Stimulated activated CD4-positive, alpha-beta T cell treated with anti-CD3 and anti-CD28 coated beads, Interleukin-15, amount 100 ng/mL, for 1 hour (primary cell): Measurements from ENCODE around the gene UNCX.
"Not testable (repeated sequence)": the region's sequence is repeated elsewhere in the genome, so short reads cannot be mapped to it uniquely, and the experiment has no call there.

Experiments
- DNase-seq, 2 donors: peaks; one replicate each; pipeline ENCODE4 v3.0.0-alpha.2; 2020; ENCODE audit warnings: low read depth in 1 of 2, low spot score in 1 of 2

UNCX gene

DNA sequence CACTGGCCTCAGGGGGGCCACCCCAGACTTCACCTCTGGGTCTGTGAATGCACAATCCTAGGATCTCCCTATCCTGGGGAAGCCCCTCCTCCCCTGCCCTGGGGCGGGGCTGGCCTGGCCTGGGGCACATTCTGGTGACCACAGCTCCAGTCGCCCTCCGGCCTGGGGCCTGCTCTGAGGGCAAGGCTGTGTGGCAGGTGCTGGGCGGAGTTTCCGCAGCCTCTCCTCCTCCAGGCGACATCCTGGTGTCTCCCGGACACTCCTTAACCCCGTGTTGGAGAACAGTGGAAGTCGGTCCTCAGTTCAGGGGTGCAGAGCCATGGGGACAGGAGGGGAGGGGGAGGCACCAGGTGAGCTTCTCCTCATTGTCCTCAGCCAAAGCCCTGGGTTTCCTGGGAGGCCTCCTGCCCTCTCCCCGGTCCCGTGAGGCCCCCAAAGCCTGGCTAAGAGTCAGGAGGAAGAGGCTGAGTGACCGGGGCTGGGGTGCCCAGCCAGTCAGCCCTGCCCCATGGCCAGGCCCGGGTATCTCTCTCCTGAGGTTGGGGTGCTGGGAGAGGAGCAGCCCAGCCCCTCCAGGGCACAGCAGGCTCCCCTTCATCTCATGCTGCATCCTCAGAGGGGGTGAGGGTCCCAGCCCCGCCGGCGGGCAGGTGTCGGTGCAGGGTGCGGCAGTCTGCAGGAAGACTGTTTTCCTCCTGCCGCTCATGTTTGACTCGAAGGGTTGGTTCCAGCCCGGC is 22.6 kb downstream of the UNCX start:
- no peak for DNase-seq

DNA sequence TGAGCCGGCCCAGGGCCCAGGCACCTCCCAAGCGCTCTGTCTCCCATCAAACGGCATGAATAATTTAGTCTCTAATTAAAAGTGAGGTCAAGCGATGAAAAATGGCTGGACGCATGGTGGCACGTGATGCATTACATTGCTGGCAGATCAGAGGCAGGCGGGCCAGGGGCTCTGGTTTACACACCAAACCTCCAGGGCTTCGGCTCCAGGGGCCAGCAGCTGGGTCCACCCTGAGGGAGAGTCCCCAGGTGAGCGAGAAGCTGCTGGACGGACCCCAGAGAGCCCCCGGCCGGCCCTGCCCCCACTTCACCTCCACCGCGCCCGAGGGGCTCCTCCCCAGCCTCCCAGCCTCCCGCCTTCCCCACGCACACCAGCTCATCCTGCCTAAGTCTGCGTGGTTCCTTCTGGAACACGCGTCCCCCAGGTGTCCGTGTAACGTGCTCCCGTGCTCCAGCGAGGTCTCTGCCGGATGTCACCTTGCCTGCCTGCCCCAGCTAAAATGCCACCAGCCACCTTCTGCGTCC is 23.2 kb downstream of the UNCX start:
- no peak for DNase-seq

- DNase-seq: no peak
Observed at GRCh38 chr7:1256621-1257020, 23.9 kb downstream of the UNCX start.

- DNase-seq: no peak
Observed at GRCh38 chr7:1257221-1257620, 24.5 kb downstream of the UNCX start.

- no peak for DNase-seq
Observed at GRCh38 chr7:1257863-1258262, 25.2 kb downstream of the UNCX start.

DNA sequence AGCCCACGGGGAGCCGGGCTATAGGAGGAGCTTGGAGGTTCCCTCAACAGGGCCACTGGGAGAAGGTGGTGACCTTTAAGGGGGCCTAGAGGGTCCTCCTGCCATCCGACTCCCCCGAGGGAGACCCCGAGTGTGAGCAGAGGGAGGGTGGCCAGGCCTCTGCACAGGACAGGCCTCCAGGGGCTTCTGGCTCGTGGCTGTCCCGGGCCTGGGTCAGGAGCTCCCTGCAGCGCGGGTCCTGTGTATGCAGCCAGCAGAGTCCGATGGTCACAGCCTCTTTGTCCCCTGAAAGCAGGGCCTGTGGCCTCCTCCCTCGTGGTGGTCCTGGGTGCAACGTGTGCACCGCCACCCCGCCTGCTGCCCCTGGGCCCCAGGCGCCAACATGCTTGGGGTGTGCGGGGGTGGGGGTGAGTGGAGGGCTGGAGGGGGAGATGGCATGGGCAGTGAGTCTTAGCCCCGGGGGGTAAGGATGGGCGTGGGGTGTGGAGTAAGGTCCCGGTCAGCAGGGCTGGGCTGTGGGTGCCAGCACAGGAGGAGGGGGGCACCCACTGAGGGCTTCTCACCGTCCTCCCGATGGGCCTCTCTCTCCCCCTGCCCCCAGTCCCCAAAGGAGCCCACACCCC is 27.1 kb downstream of the UNCX start:
- no peak for DNase-seq

DNA sequence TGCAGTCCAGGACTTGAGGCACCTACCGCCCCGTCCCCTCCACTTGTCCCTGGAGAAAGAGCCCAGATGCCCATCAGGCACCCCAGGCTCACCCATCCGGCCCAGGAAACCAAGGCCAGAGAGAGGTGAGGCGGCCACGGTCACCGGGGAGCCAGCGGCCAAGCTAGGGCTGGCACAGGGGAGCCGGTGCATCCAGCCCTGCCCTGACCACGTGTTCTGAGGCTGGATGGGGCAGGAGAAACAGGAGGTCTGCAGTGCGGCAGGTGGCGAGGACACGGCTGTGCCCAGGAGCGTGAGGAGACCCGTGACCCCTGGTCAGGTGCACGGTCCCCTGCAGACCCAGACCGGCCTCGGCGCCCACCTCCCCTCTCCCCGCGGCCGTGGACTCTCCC is 27.6 kb downstream of the UNCX start:
- DNase-seq: no peak

GRCh38 chr7:1261036-1261435 is 28.4 kb downstream of the UNCX start:
- not testable (repeated sequence) for DNase-seq

- no peak for DNase-seq
Observed at GRCh38 chr7:1262441-1262840, 29.8 kb downstream of the UNCX start.

DNA sequence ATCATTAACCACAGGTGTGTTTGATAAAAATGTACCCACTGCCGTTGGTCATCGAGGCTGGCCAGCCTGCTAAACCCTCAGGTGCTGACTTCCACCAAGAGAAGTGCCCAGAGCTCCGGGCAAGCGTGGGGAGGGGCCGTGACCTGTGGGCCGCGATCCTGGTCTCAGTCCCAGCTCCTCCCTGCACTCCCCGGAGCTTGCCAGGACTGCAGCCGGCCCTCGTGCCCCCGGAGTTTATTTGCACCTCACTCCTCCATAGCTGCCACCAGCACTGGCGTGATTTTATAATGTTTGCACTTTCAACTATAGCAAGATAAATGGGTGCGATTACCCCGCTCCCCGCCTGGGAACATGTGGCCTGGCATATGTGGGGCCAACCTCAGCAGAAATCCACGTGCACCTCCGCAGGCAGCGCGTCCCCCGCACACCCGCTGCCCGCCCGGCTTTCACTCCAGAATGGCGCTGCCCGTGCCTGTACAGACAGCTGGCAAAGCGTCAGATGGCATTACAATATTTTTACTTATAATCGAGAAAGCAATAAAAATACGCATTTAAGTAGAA is 30.8 kb downstream of the UNCX start:
- DNase-seq: no peak

GRCh38 chr7:1264345-1265280 is 31.9 kb downstream of the UNCX start:
- DNase-seq: no peak

DNA sequence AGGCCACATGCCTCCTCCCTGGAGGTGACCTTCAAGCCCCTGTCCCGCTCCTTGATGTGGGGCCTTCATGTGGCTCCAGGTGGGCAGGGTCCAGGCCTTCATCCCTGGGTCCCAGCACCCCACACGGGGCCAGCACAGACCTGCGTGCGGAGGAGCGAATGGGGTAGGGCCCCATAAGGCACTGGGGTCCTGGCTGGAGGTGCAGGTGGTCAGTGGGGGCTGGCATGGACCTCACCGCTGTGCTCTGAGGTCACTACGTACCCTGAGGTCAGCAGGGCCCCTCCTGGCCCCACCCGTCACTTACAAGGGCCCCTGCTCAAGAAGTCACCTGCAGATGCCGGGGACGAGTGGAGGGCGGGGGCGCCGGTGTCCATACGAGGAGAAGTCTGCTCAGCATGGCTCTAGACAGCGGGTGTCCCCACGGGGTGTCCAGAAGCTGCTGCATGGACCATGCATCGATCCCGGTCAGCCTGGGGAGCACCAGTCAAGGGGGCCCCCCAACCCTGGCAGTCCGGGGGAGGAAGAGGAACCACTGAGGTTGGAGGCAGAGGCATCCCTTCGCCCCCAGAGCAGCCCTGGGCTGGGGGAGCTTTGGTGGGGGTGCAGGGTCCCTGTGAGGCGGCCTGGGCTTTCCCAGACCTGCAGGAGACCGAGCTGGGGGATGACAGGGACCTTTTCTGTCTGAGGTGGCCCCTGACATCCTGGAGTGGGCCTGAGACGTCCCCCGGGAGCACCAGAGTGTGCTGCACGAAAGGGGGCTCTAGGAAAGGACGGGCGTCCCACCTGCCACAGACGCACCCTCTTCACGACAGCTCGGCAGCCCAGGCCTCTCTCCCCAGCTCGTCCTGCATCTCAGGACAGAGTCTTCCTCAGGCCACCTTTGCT is 34.6 kb downstream of the UNCX start:
- no peak for DNase-seq

DNA sequence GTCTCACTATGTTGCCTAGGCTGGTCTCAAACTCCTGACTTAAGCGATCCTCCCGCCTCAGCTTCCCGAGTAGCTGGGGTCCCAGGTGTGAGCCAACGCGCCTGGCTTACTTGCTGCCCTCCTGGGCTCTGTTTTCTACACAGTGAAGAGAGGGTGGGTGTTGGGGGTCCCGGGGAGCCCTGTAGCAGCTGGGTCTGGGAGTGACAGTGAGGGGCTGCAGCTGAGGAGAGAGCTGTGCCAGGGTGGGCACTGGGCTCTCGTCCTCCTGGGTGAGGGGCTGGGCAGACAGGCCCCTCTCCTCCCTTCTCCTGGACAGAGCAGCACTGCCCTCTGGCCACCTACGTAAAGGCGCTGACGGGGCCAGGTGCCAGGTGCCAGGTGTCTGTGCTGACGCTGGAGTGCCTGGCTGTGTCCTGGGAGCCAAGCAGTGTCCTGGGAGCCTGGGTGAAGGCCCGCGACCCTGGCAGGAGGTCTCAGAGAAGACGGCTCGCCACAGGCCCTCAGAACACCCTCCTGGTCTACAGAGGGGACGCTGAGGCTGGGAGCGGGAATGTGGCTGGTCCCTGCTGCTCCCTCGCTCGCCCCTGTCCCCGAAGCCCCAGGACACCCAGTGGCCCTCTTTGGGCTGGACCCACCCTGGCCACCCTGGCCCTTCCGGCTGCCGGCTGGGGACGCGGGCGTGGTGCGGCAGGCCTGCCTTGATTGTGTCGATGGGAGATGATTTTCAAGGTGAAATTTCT is 35.6 kb downstream of the UNCX start:
- DNase-seq: no peak

GRCh38 chr7:1268866-1269265 is 36.2 kb downstream of the UNCX start:
- no peak for DNase-seq

DNA sequence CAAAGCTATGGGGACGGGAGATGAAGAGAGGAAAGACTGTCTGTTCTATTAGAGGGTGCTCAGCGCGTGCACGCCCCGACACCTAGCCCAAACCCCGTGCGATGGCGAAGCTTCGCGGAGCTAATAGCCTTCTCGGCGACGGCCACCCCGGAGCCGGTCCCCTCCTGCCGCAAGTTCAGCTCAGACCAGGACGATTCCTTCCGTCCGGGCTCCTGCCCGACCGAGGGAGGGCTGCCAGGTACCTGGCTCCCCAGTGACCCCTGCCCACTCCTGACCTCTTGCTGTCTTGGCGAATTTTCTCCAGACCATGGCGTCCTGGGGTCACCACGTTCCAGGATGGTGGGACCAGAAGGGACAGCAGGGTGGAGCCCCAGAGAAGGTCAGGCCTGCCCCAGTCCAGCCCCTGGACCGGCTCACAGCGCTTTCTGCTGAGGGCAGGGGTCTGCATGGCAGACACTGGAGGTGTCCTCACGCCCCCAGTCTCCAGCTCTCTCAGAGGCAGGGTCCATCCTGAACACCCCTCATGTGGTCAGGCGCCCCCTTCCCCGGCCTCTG is 36.7 kb downstream of the UNCX start:
- no peak for DNase-seq

DNA sequence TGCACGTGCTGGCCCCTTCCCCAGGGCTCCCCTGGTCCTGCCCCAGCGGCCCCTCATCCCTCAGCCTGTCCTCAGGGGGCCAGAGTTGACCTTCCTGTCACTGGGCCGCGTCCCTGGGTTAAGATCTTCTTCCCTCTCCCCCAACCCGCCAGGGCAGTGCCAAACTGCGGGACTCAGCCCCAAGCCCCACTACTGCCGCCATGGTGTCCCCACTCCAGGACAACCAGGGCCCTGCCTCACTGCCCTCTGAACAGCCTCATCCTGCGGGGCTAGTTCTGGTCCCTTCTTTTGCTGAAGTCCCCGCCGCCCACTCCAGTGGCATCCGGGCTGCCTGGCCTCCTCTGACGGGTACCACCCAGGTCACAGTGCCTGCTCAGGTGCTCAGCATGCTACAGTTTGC is 37.5 kb downstream of the UNCX start:
- no peak for DNase-seq

GRCh38 chr7:1271046-1271445 is 38.4 kb downstream of the UNCX start:
- no peak for DNase-seq

DNA sequence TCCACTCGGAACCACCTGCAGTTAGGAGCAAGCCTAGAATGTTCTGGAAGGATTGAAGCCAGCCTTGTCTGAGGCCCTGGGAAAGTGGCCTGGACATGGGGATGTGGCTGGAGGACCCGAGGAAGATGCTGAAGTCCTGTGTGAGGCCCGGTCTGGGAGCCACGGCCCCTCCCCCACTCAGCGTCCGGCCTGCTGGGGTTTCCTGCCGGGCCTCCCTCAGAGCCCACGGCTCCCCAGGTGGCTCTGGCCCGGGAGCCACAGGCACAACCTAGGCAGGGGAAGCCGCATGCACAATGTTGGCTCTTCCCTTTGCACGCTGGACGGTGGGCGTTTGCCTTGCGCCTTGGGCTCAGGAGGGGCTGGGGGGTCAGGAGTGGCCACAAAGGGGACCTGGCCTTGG is 39.0 kb downstream of the UNCX start:
- DNase-seq: no peak

DNA sequence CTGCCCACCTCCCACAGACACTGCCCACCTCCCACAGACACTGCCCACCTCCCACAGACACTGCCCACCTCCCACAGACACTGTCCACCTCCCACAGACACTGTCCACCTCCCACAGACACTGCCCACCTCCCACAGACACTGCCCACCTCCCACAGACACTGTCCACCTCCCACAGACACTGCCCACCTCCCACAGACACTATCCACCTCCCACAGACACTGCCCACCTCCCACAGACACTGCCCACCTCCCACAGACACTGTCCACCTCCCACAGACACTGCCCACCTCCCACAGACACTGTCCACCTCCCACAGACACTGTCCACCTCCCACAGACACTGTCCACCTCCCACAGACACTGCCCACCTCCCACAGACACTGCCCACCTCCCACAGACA is 39.5 kb downstream of the UNCX start:
- not testable (repeated sequence) for DNase-seq
